ENCODE measurements around the gene SPECC1.

DNA sequence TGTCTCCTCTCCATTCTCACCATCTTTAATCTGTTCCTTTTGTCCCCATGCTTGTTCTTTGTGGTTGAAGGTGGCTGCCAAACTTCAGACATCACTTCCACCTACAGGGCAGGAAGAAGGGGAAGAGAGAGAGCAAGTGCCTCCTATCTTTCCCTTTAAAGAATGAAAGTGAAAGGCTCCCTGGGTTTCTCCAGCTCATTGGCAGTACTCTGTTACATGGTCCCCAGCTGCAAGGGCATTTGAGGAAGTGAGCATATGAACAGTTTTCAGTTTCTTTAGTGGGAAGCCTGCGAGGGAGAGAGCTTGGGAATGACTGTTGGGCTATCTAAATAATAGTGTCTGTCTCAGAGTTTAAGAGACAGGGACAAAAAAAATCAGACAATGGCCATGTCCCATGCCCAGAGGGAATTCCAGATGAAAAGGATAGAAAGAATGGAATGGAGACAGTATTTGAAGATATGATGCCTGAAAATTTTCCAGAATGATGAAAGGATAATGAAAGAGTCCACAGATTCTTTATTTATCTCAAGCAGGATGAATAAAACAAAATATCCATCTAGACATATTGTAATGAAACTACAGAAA is 298.3 kb downstream of the SPECC1 start:
- TF ChIP-seq ZNF274 (IDR thresholded peaks at IDR 0.05; ENCODE audit: low read depth, low read length) (no peak), YY1 (IDR thresholded peaks at IDR 0.05; ENCODE audit: insufficient read depth, insufficient read length) (no peak)

Measured in NT2/D1 (cell line).